Measurements from ENCODE around the gene RASAL2.

The RASAL2 gene

DNA sequence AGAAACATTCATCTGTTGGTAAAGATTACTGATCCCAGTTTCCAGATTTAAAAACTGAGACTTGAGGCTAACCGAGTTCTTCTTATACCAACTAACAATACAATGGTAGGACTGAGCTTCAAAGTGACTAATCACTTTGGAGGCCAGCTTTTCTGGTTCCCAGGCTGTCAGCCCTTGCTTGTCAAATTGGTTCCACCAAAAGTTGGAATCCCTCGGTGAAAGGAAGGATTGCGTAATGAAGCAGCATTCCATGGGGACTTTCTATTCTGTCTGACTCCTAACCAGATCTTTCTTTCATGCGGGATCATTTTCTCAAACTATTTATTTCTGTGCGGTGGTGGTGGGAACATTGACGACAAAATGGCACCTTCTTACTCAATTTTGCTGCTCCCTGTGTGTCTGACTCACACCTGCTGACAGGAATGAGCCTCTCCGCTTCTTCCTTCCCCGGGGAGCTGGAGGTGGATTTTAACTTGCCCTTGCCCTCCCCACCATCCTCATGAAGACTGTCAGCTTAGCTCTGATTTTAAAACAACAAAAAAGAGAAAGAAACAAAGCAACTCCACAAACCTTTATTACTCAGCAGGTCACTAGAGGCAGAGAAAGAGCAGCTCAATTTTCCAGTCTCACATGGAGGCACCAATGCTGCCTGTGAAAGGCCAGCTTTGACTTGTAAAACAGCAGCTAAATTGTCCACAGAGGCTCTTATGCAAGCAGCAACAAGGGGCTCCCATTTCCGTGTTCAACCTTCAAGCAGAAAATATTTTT lies 32.9 kb upstream of the RASAL2 start:
- DNase-seq (ENCODE audit: low read depth in 2 of 2): peak; percentile 95 to 97
- H3K4me3 ChIP-seq (replicated peaks in 1 of 2; ENCODE audit: low read depth in 2 of 2, low read length in 2 of 2): peak overlapping the region in 1 of 2 donors; percentile 21
- TF ChIP-seq CTCF (IDR thresholded peaks at IDR 0.05; ENCODE audit: low read depth, low read length): no peak

DNA sequence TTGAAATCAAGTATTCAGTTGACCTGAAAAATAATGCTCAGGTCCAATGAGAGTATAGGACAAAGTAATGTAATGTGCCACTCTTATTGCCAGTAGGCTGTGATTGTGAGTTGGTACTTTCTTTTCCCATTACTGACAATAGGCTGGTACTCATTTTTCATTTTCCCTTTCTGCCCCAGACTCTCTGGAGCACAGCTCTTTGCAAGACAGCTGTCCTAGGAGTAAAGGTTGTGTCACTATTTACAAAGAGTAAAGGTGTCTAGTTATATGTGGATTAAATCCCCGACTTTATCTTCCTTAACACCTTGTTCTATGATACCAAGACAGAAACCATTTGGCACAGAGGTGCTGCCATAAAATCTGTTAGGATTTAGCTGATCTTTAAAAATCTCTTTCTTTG lies 32.3 kb upstream of the RASAL2 start:
- DNase-seq (ENCODE audit: low read depth in 2 of 2): no peak
- TF ChIP-seq CTCF (IDR thresholded peaks at IDR 0.05; ENCODE audit: low read depth, low read length): no peak
- H3K4me3 ChIP-seq (replicated peaks in 1 of 2; ENCODE audit: low read depth in 2 of 2, low read length in 2 of 2): no peak overlapping the region

- TF ChIP-seq CTCF (IDR thresholded peaks at IDR 0.05; ENCODE audit: low read depth, low read length): no peak
- H3K4me3 ChIP-seq (replicated peaks in 1 of 2; ENCODE audit: low read depth in 2 of 2, low read length in 2 of 2): no peak overlapping the region
- DNase-seq (ENCODE audit: low read depth in 2 of 2): no peak
Observed at GRCh38 chr1:178064191-178064821, 29.6 kb upstream of the RASAL2 start.

DNA sequence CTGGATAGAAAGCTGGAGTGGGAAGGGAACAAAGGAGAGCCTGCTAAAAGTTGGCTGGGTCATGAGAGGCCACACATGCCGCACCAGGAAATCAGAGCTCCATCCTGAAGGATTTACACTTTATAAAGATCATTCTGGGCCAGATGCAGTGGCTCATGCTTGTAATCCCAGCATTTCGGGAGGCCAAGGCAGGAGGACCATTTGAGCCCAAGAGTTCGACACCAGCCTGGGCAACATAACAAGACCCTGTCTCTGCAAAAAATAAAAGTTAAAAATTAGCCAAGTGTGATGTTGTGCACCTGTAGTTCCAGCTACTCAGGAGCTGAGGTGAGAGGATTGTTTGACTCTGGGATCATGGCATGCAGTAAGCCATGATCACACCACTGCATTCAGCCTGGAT lies 28.7 kb upstream of the RASAL2 start:
- DNase-seq (ENCODE audit: low read depth in 2 of 2): no peak
- no peak overlapping the region for H3K4me3 ChIP-seq (replicated peaks in 1 of 2; ENCODE audit: low read depth in 2 of 2, low read length in 2 of 2)
- no peak for TF ChIP-seq CTCF (IDR thresholded peaks at IDR 0.05; ENCODE audit: low read depth, low read length)

DNA sequence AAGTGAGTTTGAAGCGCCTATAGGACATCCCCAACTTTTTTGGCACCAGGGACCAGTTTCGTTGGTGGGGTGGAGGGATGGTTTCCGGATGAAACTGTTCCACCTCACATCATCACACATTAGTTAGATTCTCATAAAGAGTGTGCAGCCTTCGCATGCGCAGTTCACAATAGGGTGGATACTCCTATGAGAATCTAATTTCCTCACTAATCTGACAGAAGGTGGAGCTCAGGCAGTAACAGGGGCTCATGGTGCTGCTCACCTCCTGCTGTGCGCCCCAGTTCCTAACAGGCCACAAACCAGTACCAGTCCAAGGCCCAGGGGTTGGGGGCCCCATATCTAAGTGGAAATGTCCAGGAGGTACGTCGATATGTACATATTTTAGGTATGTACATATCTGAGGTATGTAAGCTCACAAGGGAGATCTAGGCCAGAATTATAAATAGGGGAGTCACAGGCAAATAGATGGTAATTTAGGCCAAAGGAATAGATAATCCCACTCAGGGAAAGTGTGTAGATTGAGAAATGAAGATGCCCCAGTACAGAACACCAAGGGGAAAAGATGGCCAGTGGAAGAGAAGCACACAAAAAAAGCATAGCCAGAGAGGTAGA lies 27.5 kb upstream of the RASAL2 start:
- DNase-seq (ENCODE audit: low read depth in 2 of 2): no peak
- TF ChIP-seq CTCF (IDR thresholded peaks at IDR 0.05; ENCODE audit: low read depth, low read length): no peak
- no peak overlapping the region for H3K4me3 ChIP-seq (replicated peaks in 1 of 2; ENCODE audit: low read depth in 2 of 2, low read length in 2 of 2)

GRCh38 chr1:178066908-178067614 lies 26.8 kb upstream of the RASAL2 start:
- no peak for TF ChIP-seq CTCF (IDR thresholded peaks at IDR 0.05; ENCODE audit: low read depth, low read length)
- no peak overlapping the region for H3K4me3 ChIP-seq (replicated peaks in 1 of 2; ENCODE audit: low read depth in 2 of 2, low read length in 2 of 2)
- DNase-seq (ENCODE audit: low read depth in 2 of 2): peak in 1 of 2 donors; percentile 61
